ENCODE measurements around the gene MTCH1.

Gene MTCH1

GRCh38 chr6:36985808-36986703 is at the start of gene MTCH1:
MTCH1 (minus strand) TSS chr6:36986196; CDS start chr6:36986173, 23 bp downstream.
- peak; percentile 80 for DNase-seq (ENCODE audit: low read depth)

GRCh38 chr6:37033819-37034795 is 48.1 kb upstream of the MTCH1 start:
- no peak for DNase-seq (ENCODE audit: low read depth)

- no peak for DNase-seq (ENCODE audit: low read depth)
These were observed 47.3 kb upstream of the MTCH1 start for GRCh38 chr6:37033255-37033654.

GRCh38 chr6:37032239-37032638 is 46.2 kb upstream of the MTCH1 start:
- DNase-seq (ENCODE audit: low read depth): no peak

DNA sequence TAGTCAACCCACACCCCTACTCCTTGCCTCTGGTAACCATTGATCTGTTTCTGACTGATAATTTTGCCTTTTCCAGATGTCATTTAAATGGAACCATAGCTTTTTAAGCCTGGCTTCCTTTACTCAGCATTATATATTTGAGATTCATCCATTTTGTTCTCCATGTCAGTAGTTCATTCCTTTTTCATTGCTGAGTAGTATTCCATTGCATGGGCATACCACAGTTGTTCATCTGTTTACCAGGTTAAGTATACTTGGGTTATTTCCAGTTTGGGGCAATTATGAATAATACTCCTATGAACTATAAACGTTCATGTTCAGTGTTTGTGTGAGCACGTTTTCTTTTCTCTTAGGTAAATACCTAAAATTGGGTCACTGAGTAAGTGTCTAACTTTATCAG is 44.6 kb upstream of the MTCH1 start:
- DNase-seq (ENCODE audit: low read depth): no peak

GRCh38 chr6:37029249-37029971 is 43.4 kb upstream of the MTCH1 start:
- DNase-seq (ENCODE audit: low read depth): no peak

DNA sequence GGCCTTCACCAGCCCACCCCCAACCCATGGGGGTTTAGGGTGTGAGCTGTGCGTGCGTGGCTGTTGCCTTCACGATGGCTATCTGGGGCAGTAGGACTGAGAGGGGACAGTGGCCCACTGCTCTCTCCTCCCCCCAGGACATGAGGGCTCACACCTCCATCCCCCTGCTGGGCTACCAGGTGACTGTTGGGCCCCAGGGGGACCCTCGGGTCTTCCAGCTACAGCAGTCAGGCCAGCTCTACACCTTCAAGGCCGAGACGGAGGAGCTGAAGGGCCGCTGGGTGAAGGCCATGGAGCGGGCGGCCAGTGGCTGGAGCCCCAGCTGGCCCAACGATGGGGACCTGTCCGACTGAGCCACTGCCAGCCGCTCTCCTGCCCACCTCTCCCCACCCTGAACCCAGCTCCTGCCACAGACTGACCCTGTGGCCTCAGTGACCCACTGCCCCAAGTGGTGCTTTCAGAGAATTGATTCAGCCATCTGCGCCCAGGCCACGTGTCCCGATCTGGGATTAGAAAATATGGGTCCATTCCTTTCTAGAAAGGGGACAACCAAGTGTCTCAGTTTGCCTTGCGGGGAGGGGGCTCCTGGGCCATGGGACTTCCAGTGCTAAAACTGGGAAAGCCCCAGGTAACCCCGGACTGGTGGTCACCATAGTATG is 41.9 kb upstream of the MTCH1 start:
- DNase-seq (ENCODE audit: low read depth): no peak

DNA sequence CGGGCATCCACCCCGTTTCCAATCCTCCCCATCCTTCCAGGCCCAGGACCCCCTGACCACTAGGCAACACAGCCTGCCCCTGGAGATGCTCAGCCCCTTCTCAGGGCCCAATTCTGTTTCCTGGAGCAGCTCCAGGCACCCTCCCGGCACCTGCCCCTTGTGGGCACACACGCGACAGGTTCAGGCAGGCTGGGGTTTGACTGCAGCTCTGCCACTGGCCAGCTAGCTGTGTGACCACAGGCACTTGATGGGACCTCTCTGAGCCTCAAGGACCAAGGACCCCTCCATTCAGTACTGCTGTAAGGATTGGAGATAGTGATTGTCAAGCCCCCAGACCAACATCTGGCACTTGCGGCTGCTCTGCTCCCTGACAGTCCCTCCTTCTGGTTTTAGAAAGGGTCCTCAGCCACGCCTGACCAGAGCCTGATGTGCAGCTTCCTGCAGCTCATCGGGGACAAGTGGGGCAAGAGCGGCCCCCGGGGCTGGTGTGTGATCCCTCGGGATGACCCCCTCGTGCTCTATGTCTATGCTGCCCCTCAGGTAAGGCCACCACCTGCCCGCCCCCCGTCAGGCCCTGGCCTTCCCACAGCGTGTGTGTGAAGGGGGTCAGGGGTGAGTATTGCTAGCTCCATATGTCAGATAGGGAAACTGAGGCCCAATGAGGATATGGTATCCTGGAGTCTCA is 41.2 kb upstream of the MTCH1 start:
- DNase-seq (ENCODE audit: low read depth): no peak

GRCh38 chr6:37025621-37026466 is 39.8 kb upstream of the MTCH1 start:
- no peak for DNase-seq (ENCODE audit: low read depth)

DNA sequence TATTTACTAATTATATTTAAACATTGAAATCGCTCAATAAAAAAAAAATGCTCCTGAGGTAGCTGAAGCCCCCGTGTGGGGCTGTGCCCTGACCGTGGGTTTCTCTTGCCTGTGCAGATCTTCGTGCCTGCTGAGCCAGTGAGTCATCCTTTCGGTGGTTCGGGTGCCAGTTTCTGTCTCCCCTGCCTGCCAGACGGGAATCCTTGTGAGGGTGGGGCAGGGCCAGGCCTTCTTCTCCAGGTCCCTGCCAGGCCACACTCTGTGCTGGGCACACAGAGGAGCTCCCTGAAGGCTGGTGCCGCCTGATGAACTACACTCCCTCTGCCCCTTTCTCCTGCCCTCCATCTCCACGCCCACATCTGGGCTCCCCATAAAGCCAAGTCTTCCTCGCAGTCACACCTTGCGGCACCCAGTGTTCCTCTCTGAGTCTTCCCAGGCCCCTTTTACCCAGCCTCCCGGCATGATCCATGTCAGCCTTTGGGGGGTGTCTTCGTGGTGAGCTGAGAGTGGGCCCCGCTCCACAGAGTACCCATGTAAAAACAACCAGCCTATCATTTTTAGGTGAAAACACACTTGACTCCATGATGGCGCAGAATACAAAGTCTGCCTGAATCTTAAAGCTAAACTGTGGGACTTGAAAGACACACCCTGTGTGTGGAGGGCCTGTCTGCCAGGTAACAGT is 38.8 kb upstream of the MTCH1 start:
- no peak for DNase-seq (ENCODE audit: low read depth)

GRCh38 chr6:37022135-37022863 is 36.3 kb upstream of the MTCH1 start:
- DNase-seq (ENCODE audit: low read depth): no peak

DNA sequence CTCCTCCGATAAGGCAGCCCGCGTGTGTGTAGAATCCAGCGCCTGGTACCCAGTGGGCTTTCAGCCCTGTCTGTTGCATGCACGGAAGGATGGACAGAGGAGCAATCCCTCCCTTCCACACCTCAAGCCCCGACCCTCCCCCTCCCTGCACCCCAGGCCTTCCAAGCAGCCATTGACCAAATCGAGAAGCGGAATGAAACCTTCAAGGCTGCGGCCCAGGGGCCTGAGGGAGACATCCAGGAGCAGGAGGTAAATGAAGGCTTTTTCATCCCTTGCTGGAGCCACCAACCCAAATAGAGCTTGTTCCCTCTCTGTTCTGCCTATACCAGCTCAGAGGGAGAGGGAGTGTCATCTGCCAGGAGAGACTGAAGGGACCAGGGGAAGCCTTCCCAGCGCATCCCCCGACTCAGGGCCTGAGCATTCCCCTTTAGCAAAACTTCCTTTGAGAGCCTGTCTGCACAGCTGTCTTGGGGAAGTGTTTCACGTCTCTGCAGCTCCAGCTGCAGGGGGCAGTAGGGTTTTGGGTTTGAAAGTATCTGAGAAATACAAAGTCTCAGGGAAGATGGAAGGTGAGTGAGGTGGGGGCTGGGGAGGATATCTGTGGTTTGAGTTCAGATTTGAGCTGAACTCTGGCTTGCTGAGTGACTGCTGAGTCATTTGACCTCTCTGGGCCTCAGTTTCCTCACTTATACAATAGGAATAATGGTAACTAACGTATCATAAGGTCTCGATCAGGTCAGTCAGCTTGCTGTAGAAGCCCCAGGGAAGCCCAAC is 35.5 kb upstream of the MTCH1 start:
- peak; percentile 39 for DNase-seq (ENCODE audit: low read depth)

DNA sequence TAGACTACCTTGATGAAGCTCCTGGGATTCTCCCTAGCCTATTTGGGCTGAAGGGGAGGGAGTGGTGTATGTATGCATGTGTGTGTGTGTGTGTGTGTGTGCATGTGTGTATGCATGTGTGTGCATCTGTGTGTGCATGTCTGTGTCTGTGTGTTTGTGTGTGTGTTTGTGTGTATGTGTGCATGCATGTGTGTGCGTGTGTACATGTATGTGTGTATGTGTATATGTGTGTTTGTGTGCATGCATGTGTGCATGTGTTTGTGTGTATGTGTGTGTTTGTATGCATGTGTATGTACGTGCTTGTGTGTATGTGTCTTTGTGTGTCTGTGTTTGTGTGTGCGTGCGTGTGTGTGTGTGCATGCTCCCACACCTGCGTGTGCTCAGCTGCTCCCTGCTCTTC is 34.8 kb upstream of the MTCH1 start:
- DNase-seq (ENCODE audit: low read depth): no peak

- no peak for DNase-seq (ENCODE audit: low read depth)
These were observed 34.4 kb upstream of the MTCH1 start for GRCh38 chr6:37020381-37020780.

- no peak for DNase-seq (ENCODE audit: low read depth)
These were observed 33.1 kb upstream of the MTCH1 start for GRCh38 chr6:37019065-37019450.

DNA sequence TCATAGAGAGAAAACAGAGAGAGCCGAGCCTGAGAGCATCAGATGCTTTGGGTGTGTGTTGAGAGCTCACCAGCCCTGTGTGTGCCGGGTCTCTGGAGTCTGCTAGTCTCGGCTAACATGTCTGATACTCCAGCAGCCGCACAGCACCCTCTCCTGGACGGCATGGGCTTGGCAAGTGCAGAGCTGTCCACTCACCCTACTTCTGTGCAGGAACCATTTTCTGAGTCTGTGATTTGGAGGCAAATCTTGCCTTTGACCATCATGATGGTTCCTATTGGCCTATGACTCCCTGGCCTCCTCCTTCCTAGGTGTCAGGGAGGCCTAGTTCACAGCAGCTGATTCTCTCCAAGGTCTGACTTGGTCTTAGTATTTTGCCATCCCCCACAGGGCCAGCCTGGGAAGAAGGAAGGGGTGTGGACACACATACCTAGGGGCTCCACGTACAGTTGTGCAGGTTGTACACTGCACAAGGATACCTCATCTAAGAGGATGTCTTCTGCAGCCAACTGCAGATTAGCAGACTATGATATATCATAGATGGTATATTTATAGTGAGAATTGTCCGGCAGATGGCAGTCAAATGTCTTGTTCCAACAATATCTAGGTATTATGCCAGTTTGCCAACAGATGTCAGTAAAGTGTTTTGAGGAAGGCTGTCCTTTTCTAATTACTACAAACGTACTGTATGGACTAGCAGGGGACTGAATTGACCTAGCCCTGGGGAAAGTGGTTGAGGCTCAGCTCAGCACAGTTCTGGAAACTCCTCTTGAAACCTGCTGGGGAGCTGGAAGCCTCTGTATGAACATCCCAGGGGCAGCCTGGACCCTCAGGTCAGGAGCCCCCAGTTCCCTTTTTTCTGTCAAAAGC is 32.4 kb upstream of the MTCH1 start:
- peak; percentile 73 for DNase-seq (ENCODE audit: low read depth)

DNA sequence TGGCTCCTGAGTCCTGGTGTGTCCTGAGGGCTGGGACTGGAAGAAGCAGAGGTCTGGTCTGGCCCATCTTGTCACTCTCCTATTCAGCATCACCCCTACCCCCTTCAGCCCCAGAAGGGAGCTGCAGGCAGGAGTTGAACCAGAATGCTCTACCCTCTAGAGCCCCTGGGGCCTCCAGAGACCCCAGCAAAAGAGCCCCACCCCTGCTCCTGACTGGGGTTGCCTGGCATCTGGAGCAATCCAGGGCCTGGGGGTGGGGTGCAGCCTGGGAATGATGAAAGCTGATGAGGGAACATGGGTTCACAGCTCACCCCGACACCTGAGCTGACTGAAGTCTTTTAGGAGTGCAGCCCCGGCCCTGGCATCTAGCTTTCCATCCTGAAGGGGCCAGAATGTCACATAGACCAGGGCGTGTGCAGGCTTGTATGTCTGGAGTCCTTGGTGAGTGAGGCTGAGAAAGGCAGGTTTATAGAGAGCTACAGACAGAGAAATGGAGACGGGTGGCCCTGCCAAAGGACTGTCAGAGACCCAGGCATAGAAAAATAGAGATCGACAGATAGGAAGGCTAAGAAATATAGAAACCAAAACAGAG is 31.7 kb upstream of the MTCH1 start:
- DNase-seq (ENCODE audit: low read depth): no peak
